GM12878 (cell line): ENCODE measurements around the gene CHKA. TPM values are rescaled to one million over a fixed set of nuclear protein-coding genes. Genes with fewer than 3 reads are reported as not detected.

ENCODE experiments used
- ATAC-seq: fragments of 200-7000 bp; cut with Tn5 transposase; 3 replicates; pipeline ENCODE4 v1.9.1; 2020; ENCODE audit warnings: mild to moderate bottlenecking, moderate library complexity
- BruUV-seq: library from RNA; stranded (reverse); fragments of 400-500 nt; replicated peaks from 2 replicates; lab custom pipeline; 2021; lab: Mats Ljungman, UMichigan
- CTCF ChIA-PET: fragments of 300-600 bp; sonication (Branson Sonifier 250); formaldehyde crosslinking; extraction: SDS; loops from one replicate; lab custom pipeline; 2021; ENCODE audit warnings: inconsistent platforms; lab: Yijun Ruan, JAX
- POLR2A ChIA-PET: fragments of 350-600 bp; formaldehyde crosslinking; extraction: SDS; loops from one replicate; lab custom pipeline; 2021; ENCODE audit warnings: inconsistent platforms; lab: Charles Lee
- RAD21 ChIA-PET: fragments of 300-600 bp; sonication (Branson Sonifier 250); formaldehyde crosslinking; loops from one replicate; lab custom pipeline; 2023; ENCODE audit warnings: antibody characterized with exemption; ENCODE audit not compliant: unreplicated experiment; lab: Charles Lee
- SMC1A ChIA-PET: fragments of 300-600 bp; sonication (Branson Sonifier 250); formaldehyde crosslinking; loops from one replicate; lab custom pipeline; 2023; ENCODE audit not compliant: unreplicated experiment, uncharacterized antibody; lab: Charles Lee
- DNase-seq: peaks from one replicate; pipeline ENCODE4 v3.0.0-alpha.2; 2011; ENCODE audit warnings: low read depth, low spot score
- FAIRE-seq: peaks from 3 replicates; lab custom pipeline; 2011; peaks lifted over from hg19 to GRCh38; lab: Jason Lieb, UNC
- H2AFZ ChIP-seq: 2 replicates; pipeline ENCODE4 v1.6.0; 2011; ENCODE audit warnings: low read depth, low read length, control low read depth; ENCODE audit not compliant: control insufficient read depth
- H3K27ac ChIP-seq: 2 replicates; pipeline ENCODE4 v1.5.1; 2011; ENCODE audit warnings: control low read depth; ENCODE audit not compliant: control insufficient read depth, insufficient read depth
- H3K27me3 ChIP-seq, 2 experiments: replicated peaks in 1 of 2; 2 replicates each; pipeline versions ENCODE4 v1.6.0 to v1.6.1; 2011; ENCODE audit warnings: low read length in 1 of 2; ENCODE audit not compliant: control insufficient read depth in 2 of 2, insufficient read depth in 2 of 2
- H3K36me3 ChIP-seq, 2 experiments: 2 replicates each; pipeline ENCODE4 v1.5.1; 2011; ENCODE audit warnings: low read length in 1 of 2; ENCODE audit not compliant: control insufficient read depth in 2 of 2, insufficient read depth in 2 of 2
- H3K4me1 ChIP-seq: 2 replicates; pipeline ENCODE4 v1.6.1; 2011; ENCODE audit warnings: mild to moderate bottlenecking, low read length, moderate library complexity, mixed read lengths; ENCODE audit not compliant: control insufficient read depth, insufficient read depth
- H3K4me2 ChIP-seq: 2 replicates; pipeline ENCODE4 v1.6.0; 2011; ENCODE audit warnings: control low read depth; ENCODE audit not compliant: control insufficient read depth, insufficient read depth
- H3K4me3 ChIP-seq: fragments of 200-600 bp; sonication (generic); 2 replicates; pipeline ENCODE4 v1.5.1; 2016
- H3K79me2 ChIP-seq: 2 replicates; pipeline ENCODE4 v1.6.0; 2011; ENCODE audit warnings: low read length; ENCODE audit not compliant: control insufficient read depth, insufficient read depth
- H3K9ac ChIP-seq: 2 replicates; pipeline ENCODE4 v1.8.0; 2011; ENCODE audit warnings: low read length, control low read depth, mixed read lengths; ENCODE audit not compliant: control insufficient read depth, insufficient read depth
- H3K9me3 ChIP-seq: replicated peaks from 3 replicates; pipeline ENCODE4 v1.5.1; 2011; ENCODE audit warnings: mild to moderate bottlenecking, low read length; ENCODE audit not compliant: control insufficient read depth, insufficient read depth
- H4K20me1 ChIP-seq: 2 replicates; pipeline ENCODE4 v1.6.0; 2011; ENCODE audit not compliant: control insufficient read depth, insufficient read depth
- CREM ChIP-seq: IDR thresholded peaks from 2 replicates; pipeline ENCODE4 v1.6.1; 2014; ENCODE audit warnings: antibody characterized with exemption, low read depth
- LARP7 ChIP-seq: fragments of 450-650 bp; IDR thresholded peaks from 2 replicates; pipeline ENCODE4 v1.6.1; 2017; ENCODE audit warnings: mild to moderate bottlenecking
- POU2F2 ChIP-seq: IDR thresholded peaks from 3 replicates; pipeline ENCODE4 v1.6.1; 2011; ENCODE audit warnings: low read depth, mild to moderate bottlenecking, low read length, borderline replicate concordance
- SP1 ChIP-seq: IDR thresholded peaks from one replicate; pipeline ENCODE4 v1.6.1; 2011; ENCODE audit warnings: low read depth, low read length
- TBL1XR1 ChIP-seq: IDR thresholded peaks from 2 replicates; pipeline ENCODE4 v1.6.1; 2012; ENCODE audit warnings: low read depth, low read length, improper control_type of control experiment
- ZNF217 ChIP-seq: fragments of 450-650 bp; IDR thresholded peaks from 2 replicates; pipeline ENCODE4 v1.6.1; 2017; ENCODE audit warnings: antibody characterized with exemption, mild to moderate bottlenecking
- WGBS: methylation state at CpG from one replicate; pipeline ENCODE4 v1.1.6; 2016; ENCODE audit warnings: low lambda C conversion rate; ENCODE audit not compliant: insufficient replicate concordance, insufficient coverage; ENCODE audit errors: missing lambda C conversion rate; 5-methylcytosine and 5-hydroxymethylcytosine counted together
- in situ Hi-C: fragments of 300-500 bp; cut with MboI; formaldehyde crosslinking; loops from 9 replicates; pipeline ENCODE4 v1.14.3; 2018; ENCODE audit warnings: mixed read lengths
- intact Hi-C: fragments of 100-400 bp; cut with micrococcal nuclease; formaldehyde crosslinking; loops from one replicate; pipeline ENCODE4 v1.14.2; 2022; ENCODE audit not compliant: unreplicated experiment
- polyA plus RNA-seq, 11 experiments: library from polyadenylated mRNA; depleted of rRNA in 4 of 11; unstranded in 6 of 11; stranded (reverse) in 5 of 11; fragments of >200 nt; fragmentation: Nextera tagmentation in 4 of 11; fragmentation: Illumina TruSeq in 1 of 11; extraction: Ambion mirVana in 4 of 11; extraction: Trizol in 1 of 11; gene quantifications; 1 replicate in 1 of 11; 2 replicates in 10 of 11; pipeline versions ENCODE4 v1.2.1 to v1.2.3, GENCODE V29; 2011 to 2016; ENCODE audit warnings: inconsistent platforms in 2 of 11, missing spikeins in 2 of 11, low read depth in 1 of 11
- total RNA-seq, 4 experiments: library from RNA; depleted of rRNA in 3 of 4; stranded (reverse); fragments of >200 nt in 3 of 4; fragmentation: Illumina TruSeq in 1 of 4; extraction: Trizol in 1 of 4; gene quantifications; 2 replicates each; pipeline versions ENCODE4 v1.2.1 to v1.2.3, GENCODE V29; 2013 to 2021
- TF ChIP-seq, protein P1 (sequence below): fragments of 450-650 bp; formaldehyde crosslinking; IDR thresholded peaks from 2 replicates; pipeline ENCODE4 v1.4.0; 2020; ENCODE audit warnings: mild to moderate bottlenecking, moderate library complexity
- TF ChIP-seq, protein P2 (sequence below): fragments of 150-350 bp; IDR thresholded peaks from 2 replicates; pipeline ENCODE4 v1.6.1; 2014; ENCODE audit warnings: mild to moderate bottlenecking, low read depth, low read length
- TF ChIP-seq, protein P3 (sequence below): IDR thresholded peaks from 2 replicates; pipeline ENCODE4 v1.6.1; 2012; ENCODE audit warnings: low read depth, low read length, improper control_type of control experiment

CHKA gene
- total and polyA plus RNA-seq, 10 of the 15 experiments (the other 5 are each of a cell fraction or from before 2014, with no cell fraction given) = 5.2 to 29.2 (median 21.2) TPM

DNA sequence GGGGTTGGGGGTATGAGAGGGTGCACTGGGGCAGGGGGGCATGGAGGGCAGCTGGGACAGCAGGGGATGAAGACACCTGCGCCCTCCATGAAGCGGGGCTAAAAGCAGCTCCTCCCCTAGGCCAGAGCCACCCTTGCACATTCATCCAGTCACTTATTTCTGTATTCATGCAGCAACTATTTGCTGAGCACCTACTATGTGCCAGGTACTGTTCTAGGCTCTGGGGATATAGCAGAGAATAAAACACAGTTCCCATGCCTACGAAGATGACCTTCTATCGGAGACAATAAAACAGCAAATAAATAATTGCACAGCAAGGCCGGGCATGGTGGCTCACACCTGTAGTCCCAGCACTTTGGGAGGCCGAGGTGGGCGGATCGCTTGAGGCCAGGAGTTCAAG lies 105.7 kb downstream of the CHKA start:
- Histone ChIP-seq H3K9ac (no peak overlapping the region), H3K4me2 (no peak overlapping the region), H4K20me1 (no peaks in the 10 kb centered on the region)
- POLR2A ChIA-PET = no interaction called here
- TF ChIP-seq, protein P1, sequence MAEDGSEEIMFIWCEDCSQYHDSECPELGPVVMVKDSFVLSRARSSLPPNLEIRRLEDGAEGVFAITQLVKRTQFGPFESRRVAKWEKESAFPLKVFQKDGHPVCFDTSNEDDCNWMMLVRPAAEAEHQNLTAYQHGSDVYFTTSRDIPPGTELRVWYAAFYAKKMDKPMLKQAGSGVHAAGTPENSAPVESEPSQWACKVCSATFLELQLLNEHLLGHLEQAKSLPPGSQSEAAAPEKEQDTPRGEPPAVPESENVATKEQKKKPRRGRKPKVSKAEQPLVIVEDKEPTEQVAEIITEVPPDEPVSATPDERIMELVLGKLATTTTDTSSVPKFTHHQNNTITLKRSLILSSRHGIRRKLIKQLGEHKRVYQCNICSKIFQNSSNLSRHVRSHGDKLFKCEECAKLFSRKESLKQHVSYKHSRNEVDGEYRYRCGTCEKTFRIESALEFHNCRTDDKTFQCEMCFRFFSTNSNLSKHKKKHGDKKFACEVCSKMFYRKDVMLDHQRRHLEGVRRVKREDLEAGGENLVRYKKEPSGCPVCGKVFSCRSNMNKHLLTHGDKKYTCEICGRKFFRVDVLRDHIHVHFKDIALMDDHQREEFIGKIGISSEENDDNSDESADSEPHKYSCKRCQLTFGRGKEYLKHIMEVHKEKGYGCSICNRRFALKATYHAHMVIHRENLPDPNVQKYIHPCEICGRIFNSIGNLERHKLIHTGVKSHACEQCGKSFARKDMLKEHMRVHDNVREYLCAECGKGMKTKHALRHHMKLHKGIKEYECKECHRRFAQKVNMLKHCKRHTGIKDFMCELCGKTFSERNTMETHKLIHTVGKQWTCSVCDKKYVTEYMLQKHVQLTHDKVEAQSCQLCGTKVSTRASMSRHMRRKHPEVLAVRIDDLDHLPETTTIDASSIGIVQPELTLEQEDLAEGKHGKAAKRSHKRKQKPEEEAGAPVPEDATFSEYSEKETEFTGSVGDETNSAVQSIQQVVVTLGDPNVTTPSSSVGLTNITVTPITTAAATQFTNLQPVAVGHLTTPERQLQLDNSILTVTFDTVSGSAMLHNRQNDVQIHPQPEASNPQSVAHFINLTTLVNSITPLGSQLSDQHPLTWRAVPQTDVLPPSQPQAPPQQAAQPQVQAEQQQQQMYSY (CRISPR knock-in tag) = no peak
- TF ChIP-seq, protein P2, sequence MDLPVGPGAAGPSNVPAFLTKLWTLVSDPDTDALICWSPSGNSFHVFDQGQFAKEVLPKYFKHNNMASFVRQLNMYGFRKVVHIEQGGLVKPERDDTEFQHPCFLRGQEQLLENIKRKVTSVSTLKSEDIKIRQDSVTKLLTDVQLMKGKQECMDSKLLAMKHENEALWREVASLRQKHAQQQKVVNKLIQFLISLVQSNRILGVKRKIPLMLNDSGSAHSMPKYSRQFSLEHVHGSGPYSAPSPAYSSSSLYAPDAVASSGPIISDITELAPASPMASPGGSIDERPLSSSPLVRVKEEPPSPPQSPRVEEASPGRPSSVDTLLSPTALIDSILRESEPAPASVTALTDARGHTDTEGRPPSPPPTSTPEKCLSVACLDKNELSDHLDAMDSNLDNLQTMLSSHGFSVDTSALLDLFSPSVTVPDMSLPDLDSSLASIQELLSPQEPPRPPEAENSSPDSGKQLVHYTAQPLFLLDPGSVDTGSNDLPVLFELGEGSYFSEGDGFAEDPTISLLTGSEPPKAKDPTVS = no peak
- TF ChIP-seq LARP7 (no peak), TBL1XR1 (no peak), CREM (no peak), ZNF217 (no peak), SP1 (no peak), POU2F2 (no peak)
- TF ChIP-seq, protein P3, sequence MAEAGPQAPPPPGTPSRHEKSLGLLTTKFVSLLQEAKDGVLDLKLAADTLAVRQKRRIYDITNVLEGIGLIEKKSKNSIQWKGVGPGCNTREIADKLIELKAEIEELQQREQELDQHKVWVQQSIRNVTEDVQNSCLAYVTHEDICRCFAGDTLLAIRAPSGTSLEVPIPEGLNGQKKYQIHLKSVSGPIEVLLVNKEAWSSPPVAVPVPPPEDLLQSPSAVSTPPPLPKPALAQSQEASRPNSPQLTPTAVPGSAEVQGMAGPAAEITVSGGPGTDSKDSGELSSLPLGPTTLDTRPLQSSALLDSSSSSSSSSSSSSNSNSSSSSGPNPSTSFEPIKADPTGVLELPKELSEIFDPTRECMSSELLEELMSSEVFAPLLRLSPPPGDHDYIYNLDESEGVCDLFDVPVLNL = no peak
- TF ChIP-seq, all 136 proteins: peak for 0
- no peak for ATAC-seq
- no peak overlapping the region for H3K27ac ChIP-seq
- ChIA-PET SMC1A (no interaction called here), RAD21 (no interaction called here), CTCF (interaction anchor here (2.6 kb wide), 1 partner anchor 193 kb away, joined by 6 read pairs; no protein-coding TSS in a partner anchor)
- H3K36me3 ChIP-seq = no peaks in the 10 kb centered on the region
- 80% methylated on average over 8 of the region's 8 CpGs for WGBS
- in situ Hi-C loops = no loop called here
- H3K4me1 ChIP-seq = no peaks in the 10 kb centered on the region
- H2AFZ ChIP-seq = no peak overlapping the region
- no TSS peak for BruUV-seq
- H3K27me3 ChIP-seq = no peaks in the 10 kb centered on the region; a peak in 1 of 4 replicates
- no peak for FAIRE-seq
- intact Hi-C loops = no loop called here
- no peaks in the 10 kb centered on the region for H3K79me2 ChIP-seq
- no peak for DNase-seq
- no peak overlapping the region for H3K4me3 ChIP-seq
- no peaks in the 10 kb centered on the region for H3K9me3 ChIP-seq
